PC-3 (cell line): ENCODE data around the gene TMTC1.

ENCODE experiments used
- CTCF ChIP-seq: fragments of 300-600 bp; sonication (generic); conservative IDR thresholded peaks from 2 replicates; pipeline ENCODE4 v1.5.1; 2017; ENCODE audit warnings: antibody characterized with exemption, low read depth, mild to moderate bottlenecking, low read length
- EZH2 ChIP-seq: fragments of 300-600 bp; sonication (generic); IDR thresholded peaks from one replicate; pipeline ENCODE4 v1.6.1; 2017; ENCODE audit warnings: antibody characterized with exemption, mild to moderate bottlenecking, low read length; ENCODE audit not compliant: unreplicated experiment

DNA sequence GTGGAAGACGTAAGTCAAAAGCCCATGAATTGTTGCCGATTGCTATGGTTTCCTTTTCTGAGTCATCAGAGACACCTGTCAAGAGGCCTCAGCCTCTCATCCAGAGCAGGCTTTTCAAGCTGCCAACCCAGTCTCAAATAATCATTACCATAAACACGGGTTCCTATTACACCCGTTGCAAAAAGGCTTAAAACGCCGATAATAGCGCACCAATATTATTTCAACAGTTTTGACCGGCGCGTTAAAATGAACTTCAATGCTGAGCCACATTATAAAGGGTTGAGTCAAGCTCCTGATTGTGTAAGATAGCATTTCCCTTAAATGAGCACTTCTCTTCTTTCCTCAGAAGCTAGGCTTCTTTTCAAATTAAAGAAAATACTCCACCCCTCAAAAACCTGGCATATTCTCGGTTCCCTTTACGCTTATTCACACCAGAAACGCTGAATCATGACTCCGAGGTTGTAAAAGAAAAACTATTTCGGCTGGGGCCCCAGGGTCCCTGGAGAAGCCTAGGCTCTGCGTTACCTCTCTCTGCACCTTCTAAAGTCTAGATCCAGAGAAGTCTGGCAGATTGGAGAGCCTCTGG is 1.4 kb downstream of the TMTC1 start:
- no peak for TF ChIP-seq CTCF
- no peak for TF ChIP-seq EZH2
